ENCODE measurements around the gene MRPS27.
"Not testable (repeated sequence)": the region's sequence is repeated elsewhere in the genome, so short reads cannot be mapped to it uniquely, and the experiment has no call there.

MRPS27 gene

GRCh38 chr5:72172786-72173185, 147.3 kb downstream of the MRPS27 start:
- Histone ChIP-seq H2BK12ac (ENCODE audit: low read length) (no peak overlapping the region), H3K4me2 (ENCODE audit: insufficient read depth, low read length, poor library complexity, severe bottlenecking) (no peak overlapping the region), H3K36me3 (replicated peaks in 1 of 2; ENCODE audit: control insufficient read depth in 2 of 2, insufficient read depth in 2 of 2, low read length in 2 of 2) (peaks cover 3 to 96% of the 10 kb centered on the region in 2 donors), H3K18ac (ENCODE audit: low read length) (no peak overlapping the region), H3K4ac (ENCODE audit: low read length) (no peak overlapping the region), H3K23ac (ENCODE audit: low read depth, low read length, poor library complexity) (no peak overlapping the region), H2BK120ac (ENCODE audit: low read depth, low read length) (no peak overlapping the region), H3K27me3 (ENCODE audit: control insufficient read depth in 3 of 3, insufficient read depth in 3 of 3, low read depth in 1 of 3, low read length in 3 of 3) (no peaks in the 10 kb centered on the region), H3K14ac (ENCODE audit: low read length) (no peak overlapping the region), H4K8ac (ENCODE audit: low read depth, low read length) (no peak overlapping the region), H2AK5ac (ENCODE audit: low read depth, low read length) (no peak overlapping the region), H3K27ac (replicated peaks; ENCODE audit: low read length) (no peak overlapping the region), H3K9ac (ENCODE audit: low read depth, low read length, poor library complexity) (no peak overlapping the region), H3K9me3 (replicated peaks in 1 of 2; ENCODE audit: control insufficient read depth in 2 of 2, insufficient read depth in 1 of 2, low read depth in 1 of 2, low read length in 2 of 2) (no peaks in the 10 kb centered on the region), H3K79me1 (ENCODE audit: low read depth, low read length) (peaks cover 2% of the 10 kb centered on the region), H3K4me1 (ENCODE audit: control insufficient read depth in 2 of 2, insufficient read depth in 1 of 2, low read depth in 1 of 2, low read length in 2 of 2) (peaks cover 14 to 18% of the 10 kb centered on the region in 2 donors), H2BK5ac (ENCODE audit: low read length) (no peak overlapping the region), H3K4me3 (ENCODE audit: low read length in 2 of 2) (no peak overlapping the region), H4K91ac (ENCODE audit: low read depth, low read length, poor library complexity) (no peak overlapping the region), H2BK15ac (ENCODE audit: low read length) (no peak overlapping the region), H2AFZ (ENCODE audit: low read length) (no peak overlapping the region)
- no peak for DNase-seq (ENCODE audit: low spot score)
- no CpG with 5 or more reads among the region's 4 CpGs for WGBS, 2 donors (ENCODE audit: extremely low coverage in 2 of 2, insufficient read length in 2 of 2, insufficient replicate concordance in 1 of 2)

DNA sequence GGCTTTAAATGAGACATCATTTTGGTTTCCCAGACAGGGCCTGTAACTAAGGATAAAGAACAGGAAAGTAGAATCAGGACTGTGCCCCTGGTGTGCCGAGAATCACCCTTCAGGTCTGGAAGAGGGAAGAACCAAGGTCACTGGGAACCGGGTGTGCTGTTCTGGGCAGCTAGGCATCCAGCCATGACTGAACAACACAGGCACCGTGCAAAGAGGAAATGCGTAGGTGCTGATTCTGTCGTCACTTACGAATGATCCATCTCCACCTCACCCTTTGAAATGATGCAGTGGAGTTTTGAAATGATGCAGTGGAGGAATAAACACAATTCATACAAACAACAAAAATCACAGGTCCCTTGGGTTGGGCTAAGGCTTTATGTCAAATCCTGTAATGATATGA, 148.4 kb downstream of the MRPS27 start:
- Histone ChIP-seq H2BK15ac (ENCODE audit: low read length) (no peak overlapping the region), H3K18ac (ENCODE audit: low read length) (no peak overlapping the region), H2AK5ac (ENCODE audit: low read depth, low read length) (no peak overlapping the region), H2BK120ac (ENCODE audit: low read depth, low read length) (no peak overlapping the region), H3K79me1 (ENCODE audit: low read depth, low read length) (no peaks in the 10 kb centered on the region), H3K4me3 (ENCODE audit: low read length in 2 of 2) (no peak overlapping the region), H3K4ac (ENCODE audit: low read length) (no peak overlapping the region), H4K91ac (ENCODE audit: low read depth, low read length, poor library complexity) (no peak overlapping the region), H3K9ac (ENCODE audit: low read depth, low read length, poor library complexity) (no peak overlapping the region), H3K14ac (ENCODE audit: low read length) (no peak overlapping the region), H3K27ac (replicated peaks; ENCODE audit: low read length) (no peak overlapping the region), H4K8ac (ENCODE audit: low read depth, low read length) (no peak overlapping the region), H3K4me1 (ENCODE audit: control insufficient read depth in 2 of 2, insufficient read depth in 1 of 2, low read depth in 1 of 2, low read length in 2 of 2) (peaks cover 7 to 12% of the 10 kb centered on the region in 2 donors), H3K27me3 (ENCODE audit: control insufficient read depth in 3 of 3, insufficient read depth in 3 of 3, low read depth in 1 of 3, low read length in 3 of 3) (no peaks in the 10 kb centered on the region), H3K4me2 (ENCODE audit: insufficient read depth, low read length, poor library complexity, severe bottlenecking) (no peak overlapping the region), H2AFZ (ENCODE audit: low read length) (no peak overlapping the region), H3K36me3 (replicated peaks in 1 of 2; ENCODE audit: control insufficient read depth in 2 of 2, insufficient read depth in 2 of 2, low read length in 2 of 2) (peaks cover 3 to 97% of the 10 kb centered on the region in 2 donors), H3K9me3 (replicated peaks in 1 of 2; ENCODE audit: control insufficient read depth in 2 of 2, insufficient read depth in 1 of 2, low read depth in 1 of 2, low read length in 2 of 2) (no peaks in the 10 kb centered on the region), H2BK12ac (ENCODE audit: low read length) (no peak overlapping the region), H3K23ac (ENCODE audit: low read depth, low read length, poor library complexity) (no peak overlapping the region), H2BK5ac (ENCODE audit: low read length) (no peak overlapping the region)
- no peak for DNase-seq (ENCODE audit: low spot score)
- WGBS, 2 donors (ENCODE audit: extremely low coverage in 2 of 2, insufficient read length in 2 of 2, insufficient replicate concordance in 1 of 2), result no CpG with 5 or more reads among the region's 6 CpGs

- not testable (repeated sequence) for H3K79me1 ChIP-seq (ENCODE audit: low read depth, low read length); H3K4me2 ChIP-seq (ENCODE audit: insufficient read depth, low read length, poor library complexity, severe bottlenecking); H3K27me3 ChIP-seq (ENCODE audit: control insufficient read depth in 3 of 3, insufficient read depth in 3 of 3, low read depth in 1 of 3, low read length in 3 of 3); H2AFZ ChIP-seq (ENCODE audit: low read length); H4K8ac ChIP-seq (ENCODE audit: low read depth, low read length); H3K4me3 ChIP-seq (ENCODE audit: low read length in 2 of 2); H3K9me3 ChIP-seq (replicated peaks in 1 of 2; ENCODE audit: control insufficient read depth in 2 of 2, insufficient read depth in 1 of 2, low read depth in 1 of 2, low read length in 2 of 2); H3K27ac ChIP-seq (replicated peaks; ENCODE audit: low read length); H2BK5ac ChIP-seq (ENCODE audit: low read length); DNase-seq (ENCODE audit: low spot score); H2BK15ac ChIP-seq (ENCODE audit: low read length); H3K14ac ChIP-seq (ENCODE audit: low read length); H3K18ac ChIP-seq (ENCODE audit: low read length); H3K4ac ChIP-seq (ENCODE audit: low read length); H4K91ac ChIP-seq (ENCODE audit: low read depth, low read length, poor library complexity); H2BK120ac ChIP-seq (ENCODE audit: low read depth, low read length); H2AK5ac ChIP-seq (ENCODE audit: low read depth, low read length); H2BK12ac ChIP-seq (ENCODE audit: low read length); H3K9ac ChIP-seq (ENCODE audit: low read depth, low read length, poor library complexity); H3K23ac ChIP-seq (ENCODE audit: low read depth, low read length, poor library complexity)
- WGBS, 2 donors (ENCODE audit: extremely low coverage in 2 of 2, insufficient read length in 2 of 2, insufficient replicate concordance in 1 of 2), result no CpG with 5 or more reads among the region's 3 CpGs
- H3K36me3 ChIP-seq (replicated peaks in 1 of 2; ENCODE audit: control insufficient read depth in 2 of 2, insufficient read depth in 2 of 2, low read length in 2 of 2), result peaks cover 3 to 97% of the 10 kb centered on the region in 2 donors
- H3K4me1 ChIP-seq (ENCODE audit: control insufficient read depth in 2 of 2, insufficient read depth in 1 of 2, low read depth in 1 of 2, low read length in 2 of 2), result peaks cover 9 to 12% of the 10 kb centered on the region in 2 donors
Observed at GRCh38 chr5:72171181-72171580, 148.9 kb downstream of the MRPS27 start.

- Histone ChIP-seq H4K91ac (ENCODE audit: low read depth, low read length, poor library complexity) (no peak overlapping the region), H2AFZ (ENCODE audit: low read length) (no peak overlapping the region), H3K4me1 (ENCODE audit: control insufficient read depth in 2 of 2, insufficient read depth in 1 of 2, low read depth in 1 of 2, low read length in 2 of 2) (peaks cover 14 to 17% of the 10 kb centered on the region in 2 donors), H3K4me3 (ENCODE audit: low read length in 2 of 2) (no peak overlapping the region), H3K4ac (ENCODE audit: low read length) (no peak overlapping the region), H3K9ac (ENCODE audit: low read depth, low read length, poor library complexity) (no peak overlapping the region), H3K23ac (ENCODE audit: low read depth, low read length, poor library complexity) (no peak overlapping the region), H3K4me2 (ENCODE audit: insufficient read depth, low read length, poor library complexity, severe bottlenecking) (no peak overlapping the region), H3K18ac (ENCODE audit: low read length) (no peak overlapping the region), H3K79me1 (ENCODE audit: low read depth, low read length) (no peaks in the 10 kb centered on the region), H3K27ac (replicated peaks; ENCODE audit: low read length) (no peak overlapping the region), H3K27me3 (ENCODE audit: control insufficient read depth in 3 of 3, insufficient read depth in 3 of 3, low read depth in 1 of 3, low read length in 3 of 3) (no peaks in the 10 kb centered on the region), H2BK12ac (ENCODE audit: low read length) (no peak overlapping the region), H2BK15ac (ENCODE audit: low read length) (no peak overlapping the region), H2BK5ac (ENCODE audit: low read length) (no peak overlapping the region), H3K9me3 (replicated peaks in 1 of 2; ENCODE audit: control insufficient read depth in 2 of 2, insufficient read depth in 1 of 2, low read depth in 1 of 2, low read length in 2 of 2) (no peaks in the 10 kb centered on the region), H4K8ac (ENCODE audit: low read depth, low read length) (no peak overlapping the region), H3K36me3 (replicated peaks in 1 of 2; ENCODE audit: control insufficient read depth in 2 of 2, insufficient read depth in 2 of 2, low read length in 2 of 2) (peaks cover 3 to 97% of the 10 kb centered on the region in 2 donors), H3K14ac (ENCODE audit: low read length) (no peak overlapping the region), H2AK5ac (ENCODE audit: low read depth, low read length) (no peak overlapping the region), H2BK120ac (ENCODE audit: low read depth, low read length) (no peak overlapping the region)
- no CpG with 5 or more reads among the region's 2 CpGs for WGBS, 2 donors (ENCODE audit: extremely low coverage in 2 of 2, insufficient read length in 2 of 2, insufficient replicate concordance in 1 of 2)
- DNase-seq (ENCODE audit: low spot score), result no peak
Observed at GRCh38 chr5:72170101-72170500, 149.9 kb downstream of the MRPS27 start.
